ENCODE results near the gene LY6G6D. TPM values are rescaled to one million over a fixed set of nuclear protein-coding genes. Genes with fewer than 3 reads are reported as not detected.
A peak's percentile ranks its signal among the peaks of the same experiment; 100 is the strongest.

The LY6G6D gene
- total RNA-seq, 1 experiment from 2014 or later, result not detected

DNA sequence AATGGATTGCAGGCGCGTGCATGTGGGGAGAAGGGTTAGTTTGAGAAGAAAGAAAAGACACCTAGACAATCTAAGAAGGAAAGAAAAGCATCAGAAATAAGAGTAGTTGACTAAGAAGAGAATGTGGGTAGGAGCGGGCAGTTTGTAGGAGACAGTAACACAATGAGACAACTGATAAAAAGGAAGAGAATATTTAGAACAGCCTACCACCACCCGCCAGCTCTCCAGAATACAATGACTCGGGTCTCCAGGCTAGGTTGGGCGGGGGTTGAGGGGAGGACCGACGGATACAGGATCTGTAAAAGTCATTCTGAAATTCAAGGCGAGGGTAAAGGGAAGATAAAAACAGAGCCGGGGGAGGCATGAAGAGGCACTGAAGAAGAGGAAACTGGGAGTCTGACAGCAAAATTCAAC, 12.7 kb upstream of the LY6G6D start (continued):
- TF ChIP-seq PRRX2 (CRISPR knock-in tag; IDR thresholded peaks at IDR 0.05), result no peak

GRCh38 chr6:31702819-31703716, 12.1 kb upstream of the LY6G6D start, which contains the start of gene ABHD16A:
ABHD16A (minus strand) TSS chr6:31703324; CDS start chr6:31703281, 43 bp downstream.
- ATAC-seq, result peak; percentile 95
- H3K27me3 Mint-ChIP-seq (ENCODE audit: low read depth), result peaks cover 7% of the 10 kb centered on the region; the same call in 1 of the 2 replicates
- POLR2A ChIA-PET, result interaction anchor here (1.0 to 1.3 kb wide), 5 partner anchors 14 to 124 kb away, joined by 3 to 5 read pairs (median 4); partner anchors contain the start of genes C6orf47, GPANK1 and HSPA1B
- no peaks in the 10 kb centered on the region; the same call in 1 of the 2 replicates for H3K36me3 Mint-ChIP-seq
- no peaks in the 10 kb centered on the region for H3K9me3 Mint-ChIP-seq
- CTCF ChIA-PET, result interaction anchor here (0.6 to 2.2 kb wide), 19 partner anchors 9 to 249 kb away, joined by 3 to 15 read pairs (median 5); partner anchors contain the start of genes DDAH2, LY6G5C, MPIG6B and VARS1
- DNase-seq (ENCODE audit: low spot score), result peak; percentile 98
- peak within 1 kb of the TSS; percentile 95 for H3K4me3 Mint-ChIP-seq
- TF ChIP-seq CREM (CRISPR knock-in tag; IDR thresholded peaks at IDR 0.05) (0 out of 2 replicates have a peak, but pooled peaks have one; percentile 44), SP1 (CRISPR knock-in tag; conservative IDR thresholded peaks at IDR 0.05) (peak; percentile 68), NFATC4 (CRISPR knock-in tag; IDR thresholded peaks at IDR 0.05) (no peak), GABPB1 (CRISPR knock-in tag; IDR thresholded peaks at IDR 0.05) (peak; percentile 85), ZNF671 (CRISPR knock-in tag; IDR thresholded peaks at IDR 0.05) (no peak), FOXK1 (CRISPR knock-in tag; IDR thresholded peaks at IDR 0.05) (0 out of 2 replicates have a peak, but pooled peaks have one; percentile 45)
- H3K4me1 Mint-ChIP-seq, result peaks cover 12% of the 10 kb centered on the region
- H3K27ac Mint-ChIP-seq, result peak within 1 kb of the TSS; percentile 99

- POLR2A ChIA-PET, result no interaction called here
- CTCF ChIA-PET, result interaction anchor here (0.6 to 1.4 kb wide), 5 partner anchors 32 to 1595 kb away, joined by 3 to 4 read pairs (median 3); partner anchors contain the start of gene GPANK1
- ATAC-seq (no peak), DNase-seq (ENCODE audit: low spot score) (no peak)
- Mint-ChIP-seq H3K36me3 (no peaks in the 10 kb centered on the region), H3K9me3 (no peaks in the 10 kb centered on the region), H3K4me3 (no peak overlapping the region), H3K27me3 (ENCODE audit: low read depth) (peaks cover 7% of the 10 kb centered on the region; the same call in 1 of the 2 replicates), H3K27ac (no peak overlapping the region), H3K4me1 (peaks cover 19% of the 10 kb centered on the region)
- TF ChIP-seq ZNF423 (CRISPR knock-in tag; IDR thresholded peaks at IDR 0.05) (no peak), FOXJ3 (CRISPR knock-in tag; IDR thresholded peaks at IDR 0.05; ENCODE audit: borderline replicate concordance) (no peak), EMX1 (CRISPR knock-in tag; IDR thresholded peaks at IDR 0.05) (no peak), ZNF532 (CRISPR knock-in tag; IDR thresholded peaks at IDR 0.05; ENCODE audit: borderline replicate concordance) (no peak), MXD4 (CRISPR knock-in tag; IDR thresholded peaks at IDR 0.05; ENCODE audit: borderline replicate concordance) (no peak), AR (CRISPR knock-in tag; IDR thresholded peaks at IDR 0.05) (no peak)
- TF ChIP-seq, protein P1, sequence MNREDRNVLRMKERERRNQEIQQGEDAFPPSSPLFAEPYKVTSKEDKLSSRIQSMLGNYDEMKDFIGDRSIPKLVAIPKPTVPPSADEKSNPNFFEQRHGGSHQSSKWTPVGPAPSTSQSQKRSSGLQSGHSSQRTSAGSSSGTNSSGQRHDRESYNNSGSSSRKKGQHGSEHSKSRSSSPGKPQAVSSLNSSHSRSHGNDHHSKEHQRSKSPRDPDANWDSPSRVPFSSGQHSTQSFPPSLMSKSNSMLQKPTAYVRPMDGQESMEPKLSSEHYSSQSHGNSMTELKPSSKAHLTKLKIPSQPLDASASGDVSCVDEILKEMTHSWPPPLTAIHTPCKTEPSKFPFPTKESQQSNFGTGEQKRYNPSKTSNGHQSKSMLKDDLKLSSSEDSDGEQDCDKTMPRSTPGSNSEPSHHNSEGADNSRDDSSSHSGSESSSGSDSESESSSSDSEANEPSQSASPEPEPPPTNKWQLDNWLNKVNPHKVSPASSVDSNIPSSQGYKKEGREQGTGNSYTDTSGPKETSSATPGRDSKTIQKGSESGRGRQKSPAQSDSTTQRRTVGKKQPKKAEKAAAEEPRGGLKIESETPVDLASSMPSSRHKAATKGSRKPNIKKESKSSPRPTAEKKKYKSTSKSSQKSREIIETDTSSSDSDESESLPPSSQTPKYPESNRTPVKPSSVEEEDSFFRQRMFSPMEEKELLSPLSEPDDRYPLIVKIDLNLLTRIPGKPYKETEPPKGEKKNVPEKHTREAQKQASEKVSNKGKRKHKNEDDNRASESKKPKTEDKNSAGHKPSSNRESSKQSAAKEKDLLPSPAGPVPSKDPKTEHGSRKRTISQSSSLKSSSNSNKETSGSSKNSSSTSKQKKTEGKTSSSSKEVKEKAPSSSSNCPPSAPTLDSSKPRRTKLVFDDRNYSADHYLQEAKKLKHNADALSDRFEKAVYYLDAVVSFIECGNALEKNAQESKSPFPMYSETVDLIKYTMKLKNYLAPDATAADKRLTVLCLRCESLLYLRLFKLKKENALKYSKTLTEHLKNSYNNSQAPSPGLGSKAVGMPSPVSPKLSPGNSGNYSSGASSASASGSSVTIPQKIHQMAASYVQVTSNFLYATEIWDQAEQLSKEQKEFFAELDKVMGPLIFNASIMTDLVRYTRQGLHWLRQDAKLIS (CRISPR knock-in tag; IDR thresholded peaks at IDR 0.05; ENCODE audit: borderline replicate concordance), result no peak
- TF ChIP-seq, protein P2, sequence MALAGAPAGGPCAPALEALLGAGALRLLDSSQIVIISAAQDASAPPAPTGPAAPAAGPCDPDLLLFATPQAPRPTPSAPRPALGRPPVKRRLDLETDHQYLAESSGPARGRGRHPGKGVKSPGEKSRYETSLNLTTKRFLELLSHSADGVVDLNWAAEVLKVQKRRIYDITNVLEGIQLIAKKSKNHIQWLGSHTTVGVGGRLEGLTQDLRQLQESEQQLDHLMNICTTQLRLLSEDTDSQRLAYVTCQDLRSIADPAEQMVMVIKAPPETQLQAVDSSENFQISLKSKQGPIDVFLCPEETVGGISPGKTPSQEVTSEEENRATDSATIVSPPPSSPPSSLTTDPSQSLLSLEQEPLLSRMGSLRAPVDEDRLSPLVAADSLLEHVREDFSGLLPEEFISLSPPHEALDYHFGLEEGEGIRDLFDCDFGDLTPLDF (CRISPR knock-in tag; IDR thresholded peaks at IDR 0.05), result no peak
- TF ChIP-seq, protein P3, sequence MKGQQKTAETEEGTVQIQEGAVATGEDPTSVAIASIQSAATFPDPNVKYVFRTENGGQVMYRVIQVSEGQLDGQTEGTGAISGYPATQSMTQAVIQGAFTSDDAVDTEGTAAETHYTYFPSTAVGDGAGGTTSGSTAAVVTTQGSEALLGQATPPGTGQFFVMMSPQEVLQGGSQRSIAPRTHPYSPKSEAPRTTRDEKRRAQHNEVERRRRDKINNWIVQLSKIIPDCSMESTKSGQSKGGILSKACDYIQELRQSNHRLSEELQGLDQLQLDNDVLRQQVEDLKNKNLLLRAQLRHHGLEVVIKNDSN (CRISPR knock-in tag; IDR thresholded peaks at IDR 0.05), result no peak
Measured at GRCh38 chr6:31705931-31706330, 9.2 kb upstream of the LY6G6D start.

Data from WTC11 (cell line).